PFSK-1 (cell line): ENCODE measurements around the gene NACC1.

Experiments
- POLR2AphosphoS5 ChIP-seq: IDR thresholded peaks from 2 replicates; pipeline ENCODE4 v1.6.1; 2012; ENCODE audit warnings: low read depth, mild to moderate bottlenecking, control low read depth, low read length, moderate library complexity
- SIN3A ChIP-seq: IDR thresholded peaks from 2 replicates; pipeline ENCODE4 v1.6.1; 2012; ENCODE audit warnings: mild to moderate bottlenecking, low read length, moderate library complexity, borderline replicate concordance; ENCODE audit not compliant: insufficient read depth

DNA sequence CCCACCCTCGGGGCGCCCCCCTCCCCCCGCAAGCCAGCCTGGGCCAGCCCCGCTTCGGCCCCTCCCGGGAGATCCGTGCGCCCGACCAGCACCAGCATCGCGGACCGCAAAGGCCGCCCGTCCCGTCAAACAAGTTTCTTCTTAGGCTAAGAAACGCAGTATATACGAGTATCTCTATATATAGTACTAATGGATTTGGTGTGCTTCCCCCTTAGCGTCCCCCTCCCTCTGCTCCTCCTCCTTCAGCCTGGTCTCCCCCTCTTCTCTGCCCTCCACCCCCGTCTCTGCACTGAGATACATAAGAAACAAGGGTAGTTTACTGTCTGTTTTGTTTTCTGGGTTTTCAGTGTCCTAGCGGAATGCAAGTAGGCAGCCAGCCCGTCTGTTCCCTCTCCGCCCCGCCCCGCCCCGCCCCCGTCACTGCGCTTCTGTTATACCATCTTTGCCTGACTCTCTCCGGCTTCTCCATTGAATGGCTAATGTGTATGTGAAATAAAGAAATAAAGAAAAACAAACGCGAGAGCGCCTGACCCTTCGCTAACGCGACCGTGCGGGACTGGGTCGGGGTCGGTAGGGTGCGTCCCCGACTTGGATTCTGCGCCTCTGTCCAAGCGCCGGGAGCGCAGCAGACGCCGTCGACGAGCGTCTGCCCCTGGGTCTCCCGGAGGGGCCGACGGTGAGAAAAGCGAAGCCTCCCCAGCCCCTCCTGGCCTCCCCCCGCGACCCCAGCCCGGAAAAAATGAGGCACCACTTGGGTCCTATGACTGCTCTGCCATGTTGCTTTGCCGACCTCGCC, 19.6 kb upstream of the NACC1 start:
- no peak for TF ChIP-seq POLR2AphosphoS5
- no peak for TF ChIP-seq SIN3A
